ENCODE results near the gene ZNF322. TPM values are rescaled to one million over a fixed set of nuclear protein-coding genes. Genes with fewer than 3 reads are reported as not detected.

The ZNF322 gene
- total and polyA plus RNA-seq, 11 donors = 4.0 to 17.2 (median 11.7) TPM

- peaks cover 0 to 15% (median 11%) of the 10 kb centered on the region in 12 donors for H3K4me1 ChIP-seq
- H3K27ac ChIP-seq = no peak overlapping the region
- H3K27me3 ChIP-seq = peaks cover 11 to 59% (median 37%) of the 10 kb centered on the region in 9 donors
- H3K36me3 ChIP-seq = no peaks in the 10 kb centered on the region
- no peak for TF ChIP-seq POLR2A (IDR thresholded peaks at IDR 0.05)
- TF ChIP-seq, protein P1, sequence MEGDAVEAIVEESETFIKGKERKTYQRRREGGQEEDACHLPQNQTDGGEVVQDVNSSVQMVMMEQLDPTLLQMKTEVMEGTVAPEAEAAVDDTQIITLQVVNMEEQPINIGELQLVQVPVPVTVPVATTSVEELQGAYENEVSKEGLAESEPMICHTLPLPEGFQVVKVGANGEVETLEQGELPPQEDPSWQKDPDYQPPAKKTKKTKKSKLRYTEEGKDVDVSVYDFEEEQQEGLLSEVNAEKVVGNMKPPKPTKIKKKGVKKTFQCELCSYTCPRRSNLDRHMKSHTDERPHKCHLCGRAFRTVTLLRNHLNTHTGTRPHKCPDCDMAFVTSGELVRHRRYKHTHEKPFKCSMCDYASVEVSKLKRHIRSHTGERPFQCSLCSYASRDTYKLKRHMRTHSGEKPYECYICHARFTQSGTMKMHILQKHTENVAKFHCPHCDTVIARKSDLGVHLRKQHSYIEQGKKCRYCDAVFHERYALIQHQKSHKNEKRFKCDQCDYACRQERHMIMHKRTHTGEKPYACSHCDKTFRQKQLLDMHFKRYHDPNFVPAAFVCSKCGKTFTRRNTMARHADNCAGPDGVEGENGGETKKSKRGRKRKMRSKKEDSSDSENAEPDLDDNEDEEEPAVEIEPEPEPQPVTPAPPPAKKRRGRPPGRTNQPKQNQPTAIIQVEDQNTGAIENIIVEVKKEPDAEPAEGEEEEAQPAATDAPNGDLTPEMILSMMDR (IDR thresholded peaks at IDR 0.05) = no peak
- H3K9me3 ChIP-seq = peaks cover 0 to 14% (median 0%) of the 10 kb centered on the region in 12 donors
- ATAC-seq = no peak
- no peak for DNase-seq
- intact Hi-C loops (cut with DNase I) = loop anchor here in 1 of 10 donors (10.0 kb wide), 1 partner anchor 1452 kb away; no protein-coding TSS in a partner anchor
- WGBS, 4 donors = 26 to 56% (median 40%) methylated on average over 15 to 19 of the region's 19 CpGs
- H3K4me3 ChIP-seq = peak overlapping the region in 1 of 12 donors; percentile 34
These were observed 46.3 kb downstream of the ZNF322 start for GRCh38 chr6:26613201-26613600.

DNA sequence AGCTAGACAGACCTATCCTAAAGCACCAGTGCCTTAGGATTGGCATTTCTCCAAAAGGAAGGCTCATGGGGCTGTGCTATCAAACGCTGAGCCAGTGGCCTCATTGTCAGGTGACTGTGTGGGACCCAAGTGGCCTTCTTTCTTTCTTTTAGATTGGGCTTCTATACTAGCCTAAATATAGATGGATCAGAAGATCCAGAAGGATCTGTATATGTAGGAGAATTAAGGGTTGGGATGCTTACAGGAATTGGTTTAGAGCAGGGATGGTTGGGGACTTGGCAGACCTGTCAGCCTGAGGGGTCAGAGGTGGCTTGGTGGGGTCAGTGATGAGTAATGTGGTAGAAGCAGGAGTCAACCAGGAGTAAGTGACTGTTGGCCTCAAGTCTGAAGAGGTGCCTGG, 47.9 kb downstream of the ZNF322 start:
- ATAC-seq (no peak), DNase-seq (no peak)
- peaks cover 11 to 54% (median 30%) of the 10 kb centered on the region in 9 donors for H3K27me3 ChIP-seq
- peaks cover 0 to under 1% (median 0%) of the 10 kb centered on the region in 12 donors for H3K9me3 ChIP-seq
- no peak overlapping the region for H3K27ac ChIP-seq
- H3K4me1 ChIP-seq = peaks cover 0 to 15% (median 11%) of the 10 kb centered on the region in 12 donors
- WGBS, 4 donors = 7 to 21% (median 18%) methylated on average over 1 of the region's 1 CpG
- intact Hi-C loops (cut with DNase I) = loop anchor here in 1 of 10 donors (10.0 kb wide), 1 partner anchor 1453 kb away; no protein-coding TSS in a partner anchor
- no peak overlapping the region for H3K4me3 ChIP-seq
- TF ChIP-seq, protein P1 (IDR thresholded peaks at IDR 0.05) = no peak
- no peak for TF ChIP-seq POLR2A (IDR thresholded peaks at IDR 0.05)
- H3K36me3 ChIP-seq = no peaks in the 10 kb centered on the region

GRCh38 chr6:26609463-26609862, 50.1 kb downstream of the ZNF322 start:
- Histone ChIP-seq H3K9me3 (no peaks in the 10 kb centered on the region), H3K4me3 (no peak overlapping the region), H3K36me3 (no peaks in the 10 kb centered on the region), H3K4me1 (peaks cover 0 to 11% (median 8%) of the 10 kb centered on the region in 12 donors), H3K27ac (no peak overlapping the region), H3K27me3 (peaks cover 8 to 32% (median 14%) of the 10 kb centered on the region in 9 donors)
- DNase-seq (no peak), ATAC-seq (no peak)
- no peak for TF ChIP-seq POLR2A (IDR thresholded peaks at IDR 0.05)
- TF ChIP-seq, protein P1 (IDR thresholded peaks at IDR 0.05) = no peak
- WGBS, 4 donors = 72 to 81% (median 79%) methylated on average over 3 of the region's 3 CpGs
- intact Hi-C loops (cut with DNase I) = loop anchor here in 3 of 10 donors (5.0 kb wide), 2 partner anchors 468 to 473 kb away; no protein-coding TSS in a partner anchor

- Histone ChIP-seq H3K4me1 (no peaks in the 10 kb centered on the region), H3K4me3 (peak overlapping the region in 4 of 12 donors; percentile 23 to 39 (median 36)), H3K27me3 (peaks cover 0 to 15% (median 2%) of the 10 kb centered on the region in 9 donors), H3K36me3 (no peaks in the 10 kb centered on the region), H3K27ac (no peak overlapping the region), H3K9me3 (no peaks in the 10 kb centered on the region)
- peak in 3 of 4 donors; percentile 49 to 78 (median 73) for ATAC-seq
- no peak for TF ChIP-seq POLR2A (IDR thresholded peaks at IDR 0.05)
- TF ChIP-seq, protein P1 (IDR thresholded peaks at IDR 0.05) = peak; percentile 46 to 70 (median 62)
- intact Hi-C loops (cut with DNase I) = loop anchor here (1.0 to 5.0 kb wide), 4 partner anchors 470 to 475 kb away; no protein-coding TSS in a partner anchor
- WGBS, 4 donors = 50 to 56% (median 54%) methylated on average over 7 of the region's 7 CpGs
- DNase-seq = no peak
These were observed 51.9 kb downstream of the ZNF322 start for GRCh38 chr6:26607434-26608230.
